HepG2 (cell line): ENCODE measurements around the gene TNFAIP1. TPM values are rescaled to one million over a fixed set of nuclear protein-coding genes. Genes with fewer than 3 reads are reported as not detected.

Source experiments
- ATAC-seq: fragments of 200-7000 bp; cut with Tn5 transposase; 3 replicates; pipeline ENCODE4 v1.9.1; 2020; ENCODE audit warnings: mild to moderate bottlenecking, moderate library complexity
- BruUV-seq: library from RNA; stranded (reverse); fragments of 400-500 nt; replicated peaks from 2 replicates; lab custom pipeline; 2021; lab: Mats Ljungman, UMichigan
- CTCF ChIA-PET: fragments of 300-600 bp; formaldehyde crosslinking; extraction: SDS; loops from one replicate; lab custom pipeline; 2021; ENCODE audit warnings: low total read pairs, inconsistent platforms, low intra/inter-chr PET ratio; lab: Yijun Ruan, JAX
- POLR2A ChIA-PET: fragments of 350-600 bp; sonication (Branson Sonifier 250); formaldehyde crosslinking; loops from one replicate; lab custom pipeline; 2020; ENCODE audit warnings: antibody characterized with exemption, inconsistent platforms; lab: Yijun Ruan, JAX
- DNase-seq: peaks from one replicate; pipeline ENCODE4 v3.0.0-alpha.2; 2015; ENCODE audit warnings: low spot score
- FAIRE-seq: peaks from 3 replicates; lab custom pipeline; 2011; peaks lifted over from hg19 to GRCh38; lab: Jason Lieb, UNC
- H2AFZ ChIP-seq: one replicate; pipeline ENCODE4 v1.6.1; 2011; ENCODE audit warnings: low read length, inconsistent platforms
- H3K27ac ChIP-seq: fragments of 300-600 bp; 3 replicates; pipeline ENCODE4 v1.8.0; 2011; ENCODE audit warnings: mixed run types, mild to moderate bottlenecking, mixed read lengths, low read length, inconsistent platforms; ENCODE audit not compliant: insufficient read depth; ENCODE audit errors: extremely low read length
- H3K27me3 ChIP-seq, 2 experiments: fragments of 200-600 bp in 1 of 2; 2 replicates in 1 of 2; 3 replicates in 1 of 2; pipeline versions ENCODE4 v1.6.0 to v1.8.0; 2011; ENCODE audit warnings: low read length in 2 of 2, mild to moderate bottlenecking in 2 of 2, moderate library complexity in 2 of 2, inconsistent platforms in 1 of 2; ENCODE audit not compliant: insufficient read depth in 2 of 2, control insufficient read depth in 1 of 2
- H3K36me3 ChIP-seq, 2 experiments: fragments of 200-600 bp in 1 of 2; replicated peaks in 1 of 2; 2 replicates in 1 of 2; 3 replicates in 1 of 2; pipeline versions ENCODE4 v1.5.1 to v1.8.0; 2011; ENCODE audit warnings: low read length in 2 of 2, inconsistent platforms in 1 of 2; ENCODE audit not compliant: insufficient read depth in 2 of 2, control insufficient read depth in 1 of 2
- H3K4me1 ChIP-seq: 2 replicates; pipeline ENCODE4 v1.5.1; 2012; ENCODE audit warnings: low read length, inconsistent platforms; ENCODE audit not compliant: insufficient read depth
- H3K4me2 ChIP-seq: 2 replicates; pipeline ENCODE4 v1.6.0; 2011; ENCODE audit warnings: low read depth, low read length, inconsistent platforms
- H3K4me3 ChIP-seq, 3 experiments: fragments of 200-600 bp in 1 of 3; sonication (generic), shearing (Covaris generic) in 1 of 3; replicated peaks in 1 of 3; 2 replicates each; pipeline ENCODE4 v1.5.1; 2011 to 2016; ENCODE audit warnings: low read length in 3 of 3, inconsistent platforms in 2 of 3, low read depth in 2 of 3, mild to moderate bottlenecking in 2 of 3, control low read depth in 1 of 3, mixed read lengths in 1 of 3; ENCODE audit not compliant: insufficient read depth in 1 of 3
- H3K79me2 ChIP-seq: one replicate; pipeline ENCODE4 v1.6.1; 2011; ENCODE audit warnings: low read length, inconsistent platforms; ENCODE audit not compliant: insufficient read depth
- H3K9ac ChIP-seq: 2 replicates; pipeline ENCODE4 v1.6.0; 2011; ENCODE audit warnings: mild to moderate bottlenecking, low read depth, low read length, inconsistent platforms; ENCODE audit not compliant: insufficient read depth
- H3K9me3 ChIP-seq: 2 replicates; pipeline ENCODE4 v1.5.1; 2012; ENCODE audit warnings: mild to moderate bottlenecking, low read length
- H4K20me1 ChIP-seq: 2 replicates; pipeline ENCODE4 v1.6.0; 2011; ENCODE audit warnings: inconsistent platforms, mild to moderate bottlenecking, low read length, moderate library complexity; ENCODE audit not compliant: insufficient read depth
- ARNT2 ChIP-seq: sonication (generic); formaldehyde crosslinking; IDR thresholded peaks from 2 replicates; pipeline ENCODE4 v1.8.0; 2022; ENCODE audit warnings: mild to moderate bottlenecking, low read depth, missing genetic modification reagents, moderate library complexity
- CEBPG ChIP-seq: IDR thresholded peaks from 2 replicates; pipeline ENCODE4 v1.6.1; 2016
- ELF3 ChIP-seq: IDR thresholded peaks from 2 replicates; pipeline ENCODE4 v1.6.1; 2016; ENCODE audit warnings: missing genetic modification reagents, missing compliant biosample characterization
- KAT8 ChIP-seq: IDR thresholded peaks from 2 replicates; pipeline ENCODE4 v1.6.1; 2016; ENCODE audit warnings: missing genetic modification reagents, missing compliant biosample characterization
- NBN ChIP-seq: fragments of 450-650 bp; conservative IDR thresholded peaks from 2 replicates; pipeline ENCODE4 v1.6.1; 2017
- NCOA5 ChIP-seq: sonication (generic); formaldehyde crosslinking; IDR thresholded peaks from 2 replicates; pipeline ENCODE4 v1.4.0; 2020; ENCODE audit warnings: missing genetic modification reagents
- NFKBIZ ChIP-seq: IDR thresholded peaks from 2 replicates; pipeline ENCODE4 v1.6.1; 2018; ENCODE audit warnings: missing genetic modification reagents, missing compliant biosample characterization
- TRIM24 ChIP-seq: sonication (generic); formaldehyde crosslinking; IDR thresholded peaks from 2 replicates; pipeline ENCODE4 v1.8.0; 2022; ENCODE audit warnings: mild to moderate bottlenecking, missing genetic modification reagents
- ZNF430 ChIP-seq: sonication (generic); formaldehyde crosslinking; IDR thresholded peaks from 2 replicates; pipeline ENCODE4 v1.9.0; 2021; ENCODE audit warnings: mild to moderate bottlenecking, missing genetic modification reagents
- ZNF496 ChIP-seq: sonication (generic); formaldehyde crosslinking; IDR thresholded peaks from 2 replicates; pipeline ENCODE4 v1.8.1; 2023; ENCODE audit warnings: mild to moderate bottlenecking, moderate library complexity, missing genetic modification reagents; ENCODE audit not compliant: insufficient replicate concordance
- ZNF577 ChIP-seq: sonication (generic); formaldehyde crosslinking; IDR thresholded peaks from 2 replicates; pipeline ENCODE4 v1.4.0; 2020; ENCODE audit warnings: mild to moderate bottlenecking, low read depth, missing genetic modification reagents, borderline replicate concordance
- WGBS: methylation state at CpG from one replicate; pipeline ENCODE4 v1.1.6; 2017; ENCODE audit warnings: low lambda C conversion rate; 5-methylcytosine and 5-hydroxymethylcytosine counted together
- in situ Hi-C: cut with HindIII; loops from 2 replicates; pipeline ENCODE4 v1.10.0; 2017; ENCODE audit warnings: low pct_unique_long_range_greater_than_20kb; ENCODE audit not compliant: extremely low pct_ligation_motif_present
- intact Hi-C: fragments of 100-400 bp; cut with micrococcal nuclease; formaldehyde crosslinking; loops from one replicate; pipeline ENCODE4 v1.10.0; 2022; ENCODE audit not compliant: unreplicated experiment
- polyA plus RNA-seq, 8 experiments: library from polyadenylated mRNA; depleted of rRNA in 3 of 8; stranded (reverse) in 7 of 8; unstranded in 1 of 8; fragments of >200 nt; fragmentation: Illumina TruSeq in 4 of 8; extraction: Trizol in 4 of 8; gene quantifications; 2 replicates each; pipeline versions ENCODE4 v1.2.1 to v1.2.3, GENCODE V29; 2011 to 2016; ENCODE audit warnings: low read depth in 4 of 8, missing spikeins in 1 of 8, mixed read lengths in 1 of 8; ENCODE audit not compliant: insufficient read depth in 1 of 8
- total RNA-seq, 5 experiments: library from RNA; depleted of rRNA; stranded (reverse); fragments of >200 nt; fragmentation: Illumina TruSeq; extraction: Trizol; gene quantifications; 2 replicates each; pipeline ENCODE4 v1.2.3, GENCODE V29; 2016; ENCODE audit warnings: low read depth in 1 of 5
- TF ChIP-seq, protein P1 (sequence below): sonication (generic); formaldehyde crosslinking; IDR thresholded peaks from 2 replicates; pipeline ENCODE4 v1.8.0; 2022; ENCODE audit warnings: mild to moderate bottlenecking, missing genetic modification reagents, moderate library complexity
- TF ChIP-seq, protein P2 (sequence below): sonication (generic); formaldehyde crosslinking; IDR thresholded peaks from 2 replicates; pipeline ENCODE4 v1.8.1; 2022; ENCODE audit warnings: low read depth, mild to moderate bottlenecking, missing genetic modification reagents
- TF ChIP-seq, protein P3 (sequence below): sonication (generic); formaldehyde crosslinking; IDR thresholded peaks from 2 replicates; pipeline ENCODE4 v1.4.0; 2020; ENCODE audit warnings: mild to moderate bottlenecking, missing genetic modification reagents
- TF ChIP-seq, protein P4 (sequence below): IDR thresholded peaks from 2 replicates; pipeline ENCODE4 v1.6.1; 2016; ENCODE audit warnings: low read depth, control low read depth

TNFAIP1 gene
- total and polyA plus RNA-seq, 2 of the 13 experiments (the other 11 are each of a cell fraction or from before 2014, with no cell fraction given), result 17.5 to 40.6 TPM

DNA sequence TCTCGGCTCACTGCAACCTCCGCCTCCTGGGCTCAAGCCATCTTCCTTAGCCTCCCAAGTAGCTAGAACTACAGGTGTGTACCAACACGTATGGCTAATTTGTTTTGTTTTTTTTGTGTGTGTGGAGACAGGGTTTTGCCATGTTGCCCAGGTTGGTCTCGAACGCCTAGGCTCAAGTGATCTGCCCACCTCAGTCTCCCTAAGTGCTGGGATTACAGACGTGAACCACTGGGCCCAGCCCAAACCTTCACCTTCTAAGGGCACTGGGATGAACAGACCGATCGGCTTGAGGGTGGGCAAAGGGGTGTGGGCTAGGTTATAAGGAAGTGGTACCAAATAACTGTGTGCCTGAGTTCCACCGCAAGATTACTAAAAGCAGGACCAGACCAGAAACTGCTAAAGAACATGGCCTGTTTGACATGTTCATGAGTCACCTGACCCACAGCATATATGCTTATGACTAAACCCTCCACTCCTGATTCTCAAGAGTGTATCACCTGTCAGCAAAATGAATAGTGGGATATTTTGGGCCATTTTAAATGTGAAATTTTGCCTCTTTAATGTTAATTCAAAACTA, 8.4 kb upstream of the TNFAIP1 start:
- Histone ChIP-seq H3K4me1 (peaks cover 59% of the 10 kb centered on the region), H2AFZ (no peak overlapping the region), H3K36me3 (peaks cover 17 to 52% of the 10 kb centered on the region in 2 experiments), H4K20me1 (no peaks in the 10 kb centered on the region), H3K4me3 (no peak overlapping the region), H3K4me2 (no peak overlapping the region), H3K9me3 (no peaks in the 10 kb centered on the region), H3K9ac (no peak overlapping the region), H3K27ac (no peak overlapping the region), H3K79me2 (peaks cover 46% of the 10 kb centered on the region), H3K27me3 (no peaks in the 10 kb centered on the region)
- in situ Hi-C loops, result no loop called here
- 97% methylated on average over 9 of the region's 9 CpGs for WGBS
- ChIA-PET CTCF (no interaction called here), POLR2A (interaction anchor here (2.1 kb wide), 1 partner anchor 8 kb away, joined by 10 read pairs; the partner anchor contains the start of genes IFT20 and TNFAIP1)
- no peak for FAIRE-seq
- BruUV-seq, result no TSS peak
- intact Hi-C loops, result no loop called here
- DNase-seq, result no peak
- ATAC-seq, result no peak
- TF ChIP-seq ZNF496 (CRISPR knock-in tag) (no peak), ZNF577 (CRISPR knock-in tag) (no peak), NCOA5 (no peak), NBN (no peak), KAT8 (no peak), CEBPG (CRISPR knock-in tag) (no peak), NFKBIZ (CRISPR knock-in tag) (no peak), ZNF430 (CRISPR knock-in tag) (no peak), TRIM24 (CRISPR knock-in tag) (no peak), ELF3 (CRISPR knock-in tag) (no peak), ARNT2 (CRISPR knock-in tag) (no peak)
- TF ChIP-seq, protein P1, sequence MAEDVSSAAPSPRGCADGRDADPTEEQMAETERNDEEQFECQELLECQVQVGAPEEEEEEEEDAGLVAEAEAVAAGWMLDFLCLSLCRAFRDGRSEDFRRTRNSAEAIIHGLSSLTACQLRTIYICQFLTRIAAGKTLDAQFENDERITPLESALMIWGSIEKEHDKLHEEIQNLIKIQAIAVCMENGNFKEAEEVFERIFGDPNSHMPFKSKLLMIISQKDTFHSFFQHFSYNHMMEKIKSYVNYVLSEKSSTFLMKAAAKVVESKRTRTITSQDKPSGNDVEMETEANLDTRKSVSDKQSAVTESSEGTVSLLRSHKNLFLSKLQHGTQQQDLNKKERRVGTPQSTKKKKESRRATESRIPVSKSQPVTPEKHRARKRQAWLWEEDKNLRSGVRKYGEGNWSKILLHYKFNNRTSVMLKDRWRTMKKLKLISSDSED (CRISPR knock-in tag), result no peak
- TF ChIP-seq, protein P2, sequence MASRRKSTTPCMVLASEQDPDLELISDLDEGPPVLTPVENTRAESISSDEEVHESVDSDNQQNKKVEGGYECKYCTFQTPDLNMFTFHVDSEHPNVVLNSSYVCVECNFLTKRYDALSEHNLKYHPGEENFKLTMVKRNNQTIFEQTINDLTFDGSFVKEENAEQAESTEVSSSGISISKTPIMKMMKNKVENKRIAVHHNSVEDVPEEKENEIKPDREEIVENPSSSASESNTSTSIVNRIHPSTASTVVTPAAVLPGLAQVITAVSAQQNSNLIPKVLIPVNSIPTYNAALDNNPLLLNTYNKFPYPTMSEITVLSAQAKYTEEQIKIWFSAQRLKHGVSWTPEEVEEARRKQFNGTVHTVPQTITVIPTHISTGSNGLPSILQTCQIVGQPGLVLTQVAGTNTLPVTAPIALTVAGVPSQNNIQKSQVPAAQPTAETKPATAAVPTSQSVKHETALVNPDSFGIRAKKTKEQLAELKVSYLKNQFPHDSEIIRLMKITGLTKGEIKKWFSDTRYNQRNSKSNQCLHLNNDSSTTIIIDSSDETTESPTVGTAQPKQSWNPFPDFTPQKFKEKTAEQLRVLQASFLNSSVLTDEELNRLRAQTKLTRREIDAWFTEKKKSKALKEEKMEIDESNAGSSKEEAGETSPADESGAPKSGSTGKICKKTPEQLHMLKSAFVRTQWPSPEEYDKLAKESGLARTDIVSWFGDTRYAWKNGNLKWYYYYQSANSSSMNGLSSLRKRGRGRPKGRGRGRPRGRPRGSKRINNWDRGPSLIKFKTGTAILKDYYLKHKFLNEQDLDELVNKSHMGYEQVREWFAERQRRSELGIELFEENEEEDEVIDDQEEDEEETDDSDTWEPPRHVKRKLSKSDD (CRISPR knock-in tag), result no peak
- TF ChIP-seq, protein P3, sequence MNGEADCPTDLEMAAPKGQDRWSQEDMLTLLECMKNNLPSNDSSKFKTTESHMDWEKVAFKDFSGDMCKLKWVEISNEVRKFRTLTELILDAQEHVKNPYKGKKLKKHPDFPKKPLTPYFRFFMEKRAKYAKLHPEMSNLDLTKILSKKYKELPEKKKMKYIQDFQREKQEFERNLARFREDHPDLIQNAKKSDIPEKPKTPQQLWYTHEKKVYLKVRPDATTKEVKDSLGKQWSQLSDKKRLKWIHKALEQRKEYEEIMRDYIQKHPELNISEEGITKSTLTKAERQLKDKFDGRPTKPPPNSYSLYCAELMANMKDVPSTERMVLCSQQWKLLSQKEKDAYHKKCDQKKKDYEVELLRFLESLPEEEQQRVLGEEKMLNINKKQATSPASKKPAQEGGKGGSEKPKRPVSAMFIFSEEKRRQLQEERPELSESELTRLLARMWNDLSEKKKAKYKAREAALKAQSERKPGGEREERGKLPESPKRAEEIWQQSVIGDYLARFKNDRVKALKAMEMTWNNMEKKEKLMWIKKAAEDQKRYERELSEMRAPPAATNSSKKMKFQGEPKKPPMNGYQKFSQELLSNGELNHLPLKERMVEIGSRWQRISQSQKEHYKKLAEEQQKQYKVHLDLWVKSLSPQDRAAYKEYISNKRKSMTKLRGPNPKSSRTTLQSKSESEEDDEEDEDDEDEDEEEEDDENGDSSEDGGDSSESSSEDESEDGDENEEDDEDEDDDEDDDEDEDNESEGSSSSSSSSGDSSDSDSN, result no peak
- TF ChIP-seq, protein P4, sequence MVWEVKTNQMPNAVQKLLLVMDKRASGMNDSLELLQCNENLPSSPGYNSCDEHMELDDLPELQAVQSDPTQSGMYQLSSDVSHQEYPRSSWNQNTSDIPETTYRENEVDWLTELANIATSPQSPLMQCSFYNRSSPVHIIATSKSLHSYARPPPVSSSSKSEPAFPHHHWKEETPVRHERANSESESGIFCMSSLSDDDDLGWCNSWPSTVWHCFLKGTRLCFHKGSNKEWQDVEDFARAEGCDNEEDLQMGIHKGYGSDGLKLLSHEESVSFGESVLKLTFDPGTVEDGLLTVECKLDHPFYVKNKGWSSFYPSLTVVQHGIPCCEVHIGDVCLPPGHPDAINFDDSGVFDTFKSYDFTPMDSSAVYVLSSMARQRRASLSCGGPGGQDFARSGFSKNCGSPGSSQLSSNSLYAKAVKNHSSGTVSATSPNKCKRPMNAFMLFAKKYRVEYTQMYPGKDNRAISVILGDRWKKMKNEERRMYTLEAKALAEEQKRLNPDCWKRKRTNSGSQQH, result no peak
